PC-3 (cell line): ENCODE results near the gene DOLK. TPM values are rescaled to one million over a fixed set of nuclear protein-coding genes. Genes with fewer than 3 reads are reported as not detected.

Experiments
- ATAC-seq: fragments of 200-7000 bp; cut with Tn5 transposase; 2 replicates; pipeline ENCODE4 v1.9.1; 2020; ENCODE audit warnings: mild to moderate bottlenecking, moderate library complexity
- BruUV-seq: library from RNA; stranded (reverse); fragments of 400-500 nt; replicated peaks from 2 replicates; lab custom pipeline; 2021; lab: Mats Ljungman, UMichigan
- CTCF ChIA-PET: fragments of 300-600 bp; sonication (Branson Sonifier 250); formaldehyde crosslinking; loops from one replicate; lab custom pipeline; 2022; ENCODE audit warnings: antibody characterized with exemption; lab: Charles Lee
- POLR2A ChIA-PET: fragments of 300-600 bp; sonication (Branson Sonifier 250); formaldehyde crosslinking; loops from one replicate; lab custom pipeline; 2022; ENCODE audit warnings: antibody characterized with exemption; ENCODE audit not compliant: unreplicated experiment; lab: Charles Lee
- DNase-seq: peaks from one replicate; pipeline ENCODE4 v3.0.0-alpha.2; 2015
- H2AFZ ChIP-seq: fragments of 300-600 bp; sonication (generic); 2 replicates; pipeline ENCODE4 v1.6.0; 2016; ENCODE audit warnings: antibody characterized with exemption, low read length
- H3F3A ChIP-seq: fragments of 300-600 bp; sonication (generic); one replicate; pipeline ENCODE4 v1.6.0; 2017; ENCODE audit warnings: antibody characterized with exemption, low read length, control low read depth, mild to moderate bottlenecking; ENCODE audit not compliant: unreplicated experiment
- H3K27ac ChIP-seq: fragments of 300-600 bp; sonication (generic); 2 replicates; pipeline ENCODE4 v1.5.1; 2016; ENCODE audit warnings: mild to moderate bottlenecking, low read length
- H3K27me3 ChIP-seq: fragments of 300-600 bp; sonication (generic); 2 replicates; pipeline ENCODE4 v1.6.1; 2016; ENCODE audit warnings: low read length, mixed read lengths
- H3K36me3 ChIP-seq: fragments of 300-600 bp; sonication (generic); 2 replicates; pipeline ENCODE4 v1.6.1; 2016; ENCODE audit warnings: low read depth, mixed run types, low read length, mixed read lengths
- H3K4me1 ChIP-seq: fragments of 300-600 bp; sonication (generic); 2 replicates; pipeline ENCODE4 v1.5.1; 2016; ENCODE audit warnings: low read length; ENCODE audit not compliant: insufficient read depth
- H3K4me2 ChIP-seq: fragments of 300-600 bp; sonication (generic); 2 replicates; pipeline ENCODE4 v1.6.0; 2016; ENCODE audit warnings: low read length
- H3K4me3 ChIP-seq: fragments of 300-600 bp; sonication (generic); 2 replicates; pipeline ENCODE4 v1.5.1; 2016; ENCODE audit warnings: mild to moderate bottlenecking, low read length, mixed read lengths
- H3K79me2 ChIP-seq: fragments of 300-600 bp; sonication (generic); 2 replicates; pipeline ENCODE4 v1.6.1; 2017; ENCODE audit warnings: low read length, mixed read lengths
- H3K9ac ChIP-seq: fragments of 300-600 bp; sonication (generic); 2 replicates; pipeline ENCODE4 v1.6.0; 2016; ENCODE audit warnings: mild to moderate bottlenecking, low read length
- H3K9me2 ChIP-seq: fragments of 300-600 bp; sonication (generic); replicated peaks from 2 replicates; pipeline ENCODE4 v1.6.1; 2016; ENCODE audit warnings: mixed run types, low read length, mixed read lengths
- H3K9me3 ChIP-seq: fragments of 300-600 bp; sonication (generic); 2 replicates; pipeline ENCODE4 v1.6.1; 2016; ENCODE audit warnings: low read length, mixed read lengths
- H4K20me1 ChIP-seq: fragments of 300-600 bp; sonication (generic); 2 replicates; pipeline ENCODE4 v1.6.1; 2016; ENCODE audit warnings: low read length, mixed read lengths
- EZH2 ChIP-seq: fragments of 300-600 bp; sonication (generic); IDR thresholded peaks from one replicate; pipeline ENCODE4 v1.6.1; 2017; ENCODE audit warnings: antibody characterized with exemption, mild to moderate bottlenecking, low read length; ENCODE audit not compliant: unreplicated experiment
- EZH2phosphoT487 ChIP-seq: fragments of 300-600 bp; sonication (generic); IDR thresholded peaks from 2 replicates; pipeline ENCODE4 v1.6.1; 2018; ENCODE audit warnings: mild to moderate bottlenecking, antibody characterized with exemption, low read length, borderline replicate concordance
- intact Hi-C: fragments of 100-400 bp; cut with micrococcal nuclease; formaldehyde crosslinking; loops from 2 replicates; pipeline ENCODE4 v1.9.0; 2023
- total RNA-seq: library from RNA; depleted of rRNA; stranded (reverse); fragments of >200 nt; gene quantifications from 2 replicates; pipeline ENCODE4 v1.2.3, GENCODE V29; 2014
- TF ChIP-seq, protein P1 (sequence below): fragments of 300-600 bp; sonication (generic); conservative IDR thresholded peaks from 2 replicates; pipeline ENCODE4 v1.5.1; 2017; ENCODE audit warnings: antibody characterized with exemption, low read depth, mild to moderate bottlenecking, low read length

The DOLK gene
- total RNA-seq, 1 experiment from 2014 or later = 17.9 TPM

DNA sequence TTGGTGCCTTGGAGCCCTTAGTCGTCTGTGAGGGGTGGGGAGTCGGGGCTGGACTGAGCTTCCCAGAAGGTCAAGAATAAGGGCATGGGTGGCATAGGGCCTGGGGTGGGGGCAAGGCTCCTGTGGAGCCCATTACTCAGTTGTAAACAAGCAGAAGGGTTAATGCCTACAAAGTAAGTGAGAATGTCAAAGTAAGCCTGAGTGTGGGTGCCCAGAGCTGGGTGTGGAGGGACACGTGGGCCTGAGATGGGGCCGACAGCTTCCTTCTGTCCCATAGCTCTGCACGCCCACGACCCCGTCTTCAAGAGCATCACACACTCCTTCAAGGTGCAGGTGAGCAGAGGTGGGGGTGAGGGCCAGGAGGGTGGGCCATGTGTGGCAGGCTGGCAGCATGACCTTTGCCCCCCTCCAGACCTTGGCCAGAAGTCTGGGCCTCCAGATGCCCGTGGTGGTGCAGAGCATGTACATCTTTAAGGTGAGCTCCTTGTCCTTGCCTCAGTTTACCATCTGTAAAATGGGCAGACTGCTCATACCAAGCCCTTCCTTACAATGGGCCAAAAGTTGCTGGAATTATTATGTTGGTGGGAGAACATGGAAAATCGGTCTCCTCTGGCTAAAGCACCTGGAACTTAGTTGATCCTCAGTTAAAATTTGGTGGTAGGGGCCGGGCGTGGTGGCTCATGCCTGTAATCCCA, 11.1 kb downstream of the DOLK start:
- Histone ChIP-seq H3K27ac (no peak overlapping the region), H3K4me2 (no peak overlapping the region), H3K4me1 (no peaks in the 10 kb centered on the region), H3K36me3 (no peaks in the 10 kb centered on the region), H3K9ac (no peak overlapping the region), H4K20me1 (no peaks in the 10 kb centered on the region), H3K9me3 (no peaks in the 10 kb centered on the region), H3F3A (no peaks in the 10 kb centered on the region), H3K4me3 (no peak overlapping the region), H3K27me3 (no peaks in the 10 kb centered on the region), H2AFZ (no peak overlapping the region), H3K9me2 (no peaks in the 10 kb centered on the region), H3K79me2 (no peaks in the 10 kb centered on the region)
- intact Hi-C loops = no loop called here
- ATAC-seq = no peak
- no peak for DNase-seq
- ChIA-PET POLR2A (no interaction called here), CTCF (no interaction called here)
- TF ChIP-seq, protein P1, sequence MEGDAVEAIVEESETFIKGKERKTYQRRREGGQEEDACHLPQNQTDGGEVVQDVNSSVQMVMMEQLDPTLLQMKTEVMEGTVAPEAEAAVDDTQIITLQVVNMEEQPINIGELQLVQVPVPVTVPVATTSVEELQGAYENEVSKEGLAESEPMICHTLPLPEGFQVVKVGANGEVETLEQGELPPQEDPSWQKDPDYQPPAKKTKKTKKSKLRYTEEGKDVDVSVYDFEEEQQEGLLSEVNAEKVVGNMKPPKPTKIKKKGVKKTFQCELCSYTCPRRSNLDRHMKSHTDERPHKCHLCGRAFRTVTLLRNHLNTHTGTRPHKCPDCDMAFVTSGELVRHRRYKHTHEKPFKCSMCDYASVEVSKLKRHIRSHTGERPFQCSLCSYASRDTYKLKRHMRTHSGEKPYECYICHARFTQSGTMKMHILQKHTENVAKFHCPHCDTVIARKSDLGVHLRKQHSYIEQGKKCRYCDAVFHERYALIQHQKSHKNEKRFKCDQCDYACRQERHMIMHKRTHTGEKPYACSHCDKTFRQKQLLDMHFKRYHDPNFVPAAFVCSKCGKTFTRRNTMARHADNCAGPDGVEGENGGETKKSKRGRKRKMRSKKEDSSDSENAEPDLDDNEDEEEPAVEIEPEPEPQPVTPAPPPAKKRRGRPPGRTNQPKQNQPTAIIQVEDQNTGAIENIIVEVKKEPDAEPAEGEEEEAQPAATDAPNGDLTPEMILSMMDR = no peak
- TF ChIP-seq EZH2phosphoT487 = no peak
- no peak for TF ChIP-seq EZH2
- BruUV-seq = no TSS peak

DNA sequence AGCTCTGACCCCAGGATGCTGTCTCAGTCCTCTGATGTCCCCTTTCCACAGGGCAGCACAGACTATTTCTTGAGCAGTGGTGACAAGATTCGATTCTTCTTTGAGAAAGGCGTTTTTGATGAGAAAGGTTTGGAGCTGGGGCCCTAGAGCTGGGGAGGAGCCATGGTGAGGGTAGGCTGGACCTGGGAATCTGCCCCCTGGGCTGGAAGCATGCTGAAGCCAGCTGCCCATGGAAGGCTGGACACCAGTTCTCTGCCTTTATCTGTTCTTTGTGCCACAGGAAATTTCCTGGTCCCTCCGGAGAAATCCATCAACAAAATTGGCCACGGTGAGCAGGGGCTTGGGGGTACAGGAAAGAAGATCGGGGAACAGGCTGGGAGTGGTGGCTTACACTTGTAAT, 13.7 kb downstream of the DOLK start:
- no peak overlapping the region for H3K27ac ChIP-seq
- POLR2A ChIA-PET = no interaction called here
- no peaks in the 10 kb centered on the region for H3K27me3 ChIP-seq
- no peak overlapping the region for H3K4me3 ChIP-seq
- BruUV-seq = no TSS peak
- no peaks in the 10 kb centered on the region for H3F3A ChIP-seq
- DNase-seq (no peak), ATAC-seq (no peak)
- intact Hi-C loops = no loop called here
- H3K9me2 ChIP-seq = no peaks in the 10 kb centered on the region
- H3K9me3 ChIP-seq = no peaks in the 10 kb centered on the region
- CTCF ChIA-PET = no interaction called here
- H4K20me1 ChIP-seq = no peaks in the 10 kb centered on the region
- H3K9ac ChIP-seq = no peak overlapping the region
- no peaks in the 10 kb centered on the region for H3K36me3 ChIP-seq
- TF ChIP-seq EZH2 (no peak), EZH2phosphoT487 (no peak)
- TF ChIP-seq, protein P1 = no peak
- H3K79me2 ChIP-seq = no peaks in the 10 kb centered on the region
- no peaks in the 10 kb centered on the region for H3K4me1 ChIP-seq
- no peak overlapping the region for H3K4me2 ChIP-seq
- H2AFZ ChIP-seq = no peak overlapping the region

- ChIA-PET POLR2A (interaction anchor here (0.7 kb wide), 1 partner anchor 59 kb away, joined by 14 read pairs; no protein-coding TSS in a partner anchor), CTCF (interaction anchor here (0.7 kb wide), 1 partner anchor 67 kb away, joined by 3 read pairs; no protein-coding TSS in a partner anchor)
- Histone ChIP-seq H2AFZ (no peak overlapping the region), H4K20me1 (no peaks in the 10 kb centered on the region), H3K27me3 (no peaks in the 10 kb centered on the region), H3K36me3 (no peaks in the 10 kb centered on the region), H3K4me2 (no peak overlapping the region), H3F3A (no peaks in the 10 kb centered on the region), H3K9me2 (no peaks in the 10 kb centered on the region), H3K9ac (no peak overlapping the region), H3K9me3 (no peaks in the 10 kb centered on the region), H3K4me3 (no peak overlapping the region), H3K79me2 (no peaks in the 10 kb centered on the region), H3K27ac (no peak overlapping the region), H3K4me1 (no peaks in the 10 kb centered on the region)
- no TSS peak for BruUV-seq
- intact Hi-C loops = no loop called here
- no peak for ATAC-seq
- TF ChIP-seq, protein P1 = no peak
- TF ChIP-seq EZH2 (no peak), EZH2phosphoT487 (no peak)
- DNase-seq = no peak
These were observed 17.8 kb downstream of the DOLK start for GRCh38 chr9:128929560-128929959.
